Measurements from ENCODE around the gene DUSP23.

Gene DUSP23

GRCh38 chr1:159828176-159828575 lies 47.4 kb downstream of the DUSP23 start:
- DNase-seq (ENCODE audit: low read depth, low spot score): no peak

DNA sequence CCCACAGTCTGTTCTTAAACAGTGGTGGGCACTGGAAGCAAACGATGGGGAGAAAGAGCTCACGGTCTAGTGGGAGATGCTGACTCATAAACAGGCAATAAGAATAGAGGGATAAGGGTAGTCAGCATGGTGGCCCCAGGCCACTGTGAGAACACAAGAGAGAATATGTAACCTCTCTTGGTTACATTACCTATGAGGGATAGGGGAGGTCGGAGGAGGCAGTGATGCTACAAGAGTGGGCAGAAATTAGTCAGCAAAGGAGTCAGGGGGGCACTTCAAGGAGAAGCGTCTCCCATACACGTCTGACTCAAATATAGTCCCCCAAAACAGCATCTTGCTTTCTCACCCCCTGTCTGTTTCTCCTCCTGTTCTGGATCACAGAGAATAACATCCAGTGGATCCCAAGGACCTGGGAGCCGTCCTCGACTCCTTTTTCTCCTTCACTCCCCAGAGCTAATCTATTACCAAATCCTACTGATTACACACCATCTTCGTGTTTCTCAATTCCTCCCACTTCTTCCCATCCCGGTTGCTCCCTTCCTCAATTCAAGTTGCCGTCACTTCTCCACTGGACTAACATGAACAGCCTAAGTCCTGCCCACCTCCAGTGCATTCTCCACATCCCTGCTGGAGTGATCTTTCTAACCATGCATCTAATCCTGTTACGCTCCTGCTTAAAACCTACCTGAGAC lies 48.0 kb downstream of the DUSP23 start:
- no peak for DNase-seq (ENCODE audit: low read depth, low spot score)

DNA sequence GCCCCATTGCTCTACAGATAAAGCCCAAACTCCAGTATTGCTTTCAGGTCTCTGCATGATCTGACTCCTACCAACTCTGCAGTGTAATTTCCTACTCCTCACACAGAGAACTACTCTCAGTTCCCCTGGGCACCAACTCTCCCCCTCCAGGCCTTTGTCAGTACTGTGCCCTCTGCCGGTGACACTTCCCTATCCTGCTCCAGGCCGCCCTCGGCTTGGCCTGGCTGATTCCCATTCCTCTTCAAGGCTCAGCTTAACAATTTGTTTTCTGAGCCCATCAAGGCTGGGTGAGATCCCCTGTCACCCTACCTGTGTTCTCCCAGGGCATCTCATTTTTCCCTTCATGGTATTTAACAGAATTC lies 48.5 kb downstream of the DUSP23 start:
- DNase-seq (ENCODE audit: low read depth, low spot score): no peak

DNA sequence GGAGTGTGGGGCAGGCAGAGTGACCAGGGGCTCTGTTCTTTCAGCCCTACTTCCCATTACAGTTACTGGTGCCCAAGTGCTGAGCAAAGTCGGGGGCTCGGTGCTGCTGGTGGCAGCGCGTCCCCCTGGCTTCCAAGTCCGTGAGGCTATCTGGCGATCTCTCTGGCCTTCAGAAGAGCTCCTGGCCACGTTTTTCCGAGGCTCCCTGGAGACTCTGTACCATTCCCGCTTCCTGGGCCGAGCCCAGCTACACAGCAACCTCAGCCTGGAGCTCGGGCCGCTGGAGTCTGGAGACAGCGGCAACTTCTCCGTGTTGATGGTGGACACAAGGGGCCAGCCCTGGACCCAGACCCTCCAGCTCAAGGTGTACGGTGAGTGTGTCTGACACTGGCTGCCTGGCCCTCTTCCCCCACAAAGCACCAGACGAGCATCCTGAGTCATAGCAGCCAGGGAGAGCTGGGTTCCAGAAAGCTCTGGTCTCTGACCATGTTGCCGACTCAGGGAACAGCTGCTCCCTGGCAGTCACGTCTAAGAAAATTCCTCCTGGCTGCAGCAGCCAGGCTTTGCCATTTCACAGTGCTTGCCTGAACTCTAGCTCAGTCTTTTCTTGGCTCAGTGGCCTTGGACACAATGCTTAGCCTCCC lies 49.2 kb downstream of the DUSP23 start:
- DNase-seq (ENCODE audit: low read depth, low spot score): no peak

DNA sequence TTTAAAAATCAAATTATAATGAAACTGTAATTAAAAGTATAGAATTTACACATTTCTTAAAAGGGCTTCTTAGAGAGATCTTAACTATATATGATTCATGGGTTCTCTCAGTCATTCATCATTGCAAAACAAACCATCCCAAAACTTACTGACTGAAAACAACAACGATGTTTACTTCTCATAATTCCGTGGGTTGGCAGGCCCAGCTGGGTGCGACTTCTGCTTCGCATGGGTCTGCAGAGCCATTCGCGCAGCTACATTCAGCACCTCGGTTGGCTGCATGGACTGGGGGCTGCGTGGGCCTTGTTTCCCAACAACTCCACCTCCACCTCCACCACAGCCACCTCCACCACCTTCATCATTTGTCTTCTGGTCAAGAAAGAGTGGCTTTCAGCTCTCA lies 50.0 kb downstream of the DUSP23 start:
- DNase-seq (ENCODE audit: low read depth, low spot score): no peak

- no peak for DNase-seq (ENCODE audit: low read depth, low spot score)
Observed at GRCh38 chr1:159831412-159832141, 50.8 kb downstream of the DUSP23 start.

Data from activated CD4-positive, CD25-positive, alpha-beta regulatory T cell treated with anti-CD3 and anti-CD28 coated beads, Interleukin-2, amount 50 U/mL, for 16 hours (primary cell).